Measurements from ENCODE around the gene SERPINH1.

DNA sequence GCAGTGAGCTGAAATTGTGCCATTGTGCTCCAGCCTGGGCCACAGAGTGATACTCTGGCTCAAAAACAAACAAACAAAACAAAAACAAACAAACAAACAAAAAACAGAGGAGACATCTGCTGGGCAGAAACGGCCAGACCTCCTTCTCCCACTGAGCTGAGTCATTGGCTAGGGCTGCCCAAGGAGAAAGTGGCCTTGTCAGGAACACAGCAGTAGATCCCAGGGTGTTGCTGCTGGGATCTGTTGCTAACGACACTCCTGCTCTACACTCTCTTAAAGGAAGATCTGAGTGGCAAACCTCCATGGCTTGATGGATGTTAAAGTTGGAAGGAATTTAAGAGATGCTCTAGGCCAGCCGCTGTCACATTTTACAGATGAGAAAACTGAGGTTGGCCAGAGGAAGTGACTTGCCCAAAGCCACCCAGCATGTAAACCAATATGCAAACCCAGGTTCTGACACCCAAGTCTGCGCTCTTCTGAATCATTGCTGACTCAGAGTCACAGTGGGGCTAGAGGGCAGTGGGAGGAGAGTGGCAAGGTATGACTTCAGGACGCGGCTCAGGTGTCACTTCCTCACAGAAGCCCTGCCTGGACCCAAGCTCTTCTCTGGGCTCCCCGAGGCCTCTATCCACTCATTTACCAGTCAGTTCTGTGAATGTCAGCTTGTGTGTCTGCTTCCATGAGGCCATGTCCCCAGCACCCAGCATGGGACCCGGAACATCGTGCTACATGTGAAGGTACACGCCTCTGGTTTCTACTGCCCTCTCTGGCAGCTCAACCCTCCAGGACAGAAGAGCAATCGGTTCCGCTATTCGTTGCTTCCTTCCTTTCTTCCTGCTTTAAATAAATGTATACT is 25.0 kb upstream of the SERPINH1 start:
- TF ChIP-seq, protein P1, sequence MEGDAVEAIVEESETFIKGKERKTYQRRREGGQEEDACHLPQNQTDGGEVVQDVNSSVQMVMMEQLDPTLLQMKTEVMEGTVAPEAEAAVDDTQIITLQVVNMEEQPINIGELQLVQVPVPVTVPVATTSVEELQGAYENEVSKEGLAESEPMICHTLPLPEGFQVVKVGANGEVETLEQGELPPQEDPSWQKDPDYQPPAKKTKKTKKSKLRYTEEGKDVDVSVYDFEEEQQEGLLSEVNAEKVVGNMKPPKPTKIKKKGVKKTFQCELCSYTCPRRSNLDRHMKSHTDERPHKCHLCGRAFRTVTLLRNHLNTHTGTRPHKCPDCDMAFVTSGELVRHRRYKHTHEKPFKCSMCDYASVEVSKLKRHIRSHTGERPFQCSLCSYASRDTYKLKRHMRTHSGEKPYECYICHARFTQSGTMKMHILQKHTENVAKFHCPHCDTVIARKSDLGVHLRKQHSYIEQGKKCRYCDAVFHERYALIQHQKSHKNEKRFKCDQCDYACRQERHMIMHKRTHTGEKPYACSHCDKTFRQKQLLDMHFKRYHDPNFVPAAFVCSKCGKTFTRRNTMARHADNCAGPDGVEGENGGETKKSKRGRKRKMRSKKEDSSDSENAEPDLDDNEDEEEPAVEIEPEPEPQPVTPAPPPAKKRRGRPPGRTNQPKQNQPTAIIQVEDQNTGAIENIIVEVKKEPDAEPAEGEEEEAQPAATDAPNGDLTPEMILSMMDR (IDR thresholded peaks at IDR 0.05; ENCODE audit: insufficient read depth, low read length): peak; percentile 12
- TF ChIP-seq POLR2AphosphoS5 (IDR thresholded peaks at IDR 0.05; ENCODE audit: low read depth): no peak

Data from HL-60 (cell line).